ENCODE results near the gene SLC10A7. TPM values are rescaled to one million over a fixed set of nuclear protein-coding genes. Genes with fewer than 3 reads are reported as not detected.
A peak's percentile ranks its signal among the peaks of the same experiment; 100 is the strongest.

The SLC10A7 gene
- total RNA-seq, 1 donor: 9.0 TPM

GRCh38 chr4:146247356-146247755 is 274.4 kb downstream of the SLC10A7 start:
- Histone ChIP-seq H3K79me2 (ENCODE audit: insufficient read depth, low read length) (no peaks in the 10 kb centered on the region), H2AFZ (ENCODE audit: low read length) (no peak overlapping the region), H3K4me2 (ENCODE audit: insufficient read depth, low read length) (no peak overlapping the region), H3K36me3 (ENCODE audit: insufficient read depth, low read length) (no peaks in the 10 kb centered on the region), H3K9me3 (ENCODE audit: low read depth, low read length) (no peaks in the 10 kb centered on the region), H3K4me3 (ENCODE audit: insufficient read depth, low read length) (no peak overlapping the region), H3K27ac (ENCODE audit: low read depth, low read length) (no peak overlapping the region), H3K4me1 (ENCODE audit: insufficient read depth, low read length) (peaks cover 11% of the 10 kb centered on the region), H3K27me3 (ENCODE audit: insufficient read depth, low read length) (no peaks in the 10 kb centered on the region), H4K20me1 (ENCODE audit: insufficient read depth, low read length) (no peaks in the 10 kb centered on the region)
- no peak for TF ChIP-seq CTCF (IDR thresholded peaks at IDR 0.05; ENCODE audit: extremely low read depth, low read depth, low read length)
- peak; percentile 27 for DNase-seq (ENCODE audit: insufficient read length, low spot score, missing footprints)

DNA sequence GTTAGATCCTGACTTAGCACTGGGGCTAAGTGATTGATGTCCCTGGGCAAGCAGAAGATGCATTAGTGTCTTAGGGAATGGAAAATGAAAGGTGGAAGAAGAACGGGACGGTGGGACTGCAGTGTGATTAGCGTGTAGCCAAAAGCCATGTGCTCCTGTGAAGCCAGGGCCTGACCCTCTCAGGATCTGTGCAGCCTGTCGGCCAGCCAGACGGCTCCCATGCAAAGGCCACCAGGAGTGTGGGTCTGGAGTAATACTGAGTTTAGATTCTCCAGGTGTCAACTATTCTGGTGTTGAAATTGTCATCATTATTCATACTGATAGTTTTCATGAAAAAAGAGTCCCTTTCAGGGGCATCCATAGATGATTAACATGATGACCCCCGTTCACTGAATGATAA is 275.4 kb downstream of the SLC10A7 start:
- H2AFZ ChIP-seq (ENCODE audit: low read length): no peak overlapping the region

DNA sequence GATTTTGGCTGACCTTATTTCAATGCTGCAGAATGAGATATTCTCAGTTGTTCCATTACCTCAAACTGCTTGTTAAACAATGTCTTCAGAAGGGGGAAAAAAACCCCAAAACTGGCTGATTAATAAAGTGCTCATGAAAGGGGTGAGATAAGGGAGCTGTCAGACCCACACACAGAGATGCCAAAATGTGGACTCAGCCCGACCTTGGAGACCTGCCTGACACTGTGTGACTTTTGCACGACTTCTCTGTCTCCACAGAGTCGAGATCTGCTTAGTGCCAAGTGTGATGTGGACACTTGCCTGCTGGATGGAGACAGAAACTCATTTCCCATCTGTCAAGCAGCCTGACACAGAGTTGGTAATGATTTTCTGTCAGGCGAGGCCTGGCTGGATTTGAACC is 275.9 kb downstream of the SLC10A7 start:
- H3K27me3 ChIP-seq (ENCODE audit: insufficient read depth, low read length): no peaks in the 10 kb centered on the region
- H3K4me3 ChIP-seq (ENCODE audit: insufficient read depth, low read length): no peak overlapping the region
- no peak overlapping the region for H3K27ac ChIP-seq (ENCODE audit: low read depth, low read length)
- no peak overlapping the region for H3K4me2 ChIP-seq (ENCODE audit: insufficient read depth, low read length)
- H2AFZ ChIP-seq (ENCODE audit: low read length): no peak overlapping the region
- H3K79me2 ChIP-seq (ENCODE audit: insufficient read depth, low read length): no peaks in the 10 kb centered on the region
- no peaks in the 10 kb centered on the region for H3K9me3 ChIP-seq (ENCODE audit: low read depth, low read length)
- H4K20me1 ChIP-seq (ENCODE audit: insufficient read depth, low read length): no peaks in the 10 kb centered on the region
- H3K4me1 ChIP-seq (ENCODE audit: insufficient read depth, low read length): peaks cover 24% of the 10 kb centered on the region
- no peak for TF ChIP-seq CTCF (IDR thresholded peaks at IDR 0.05; ENCODE audit: extremely low read depth, low read depth, low read length)
- no peaks in the 10 kb centered on the region for H3K36me3 ChIP-seq (ENCODE audit: insufficient read depth, low read length)
- no peak for DNase-seq (ENCODE audit: insufficient read length, low spot score, missing footprints)

More for the DNA sequence above, 275.4 kb downstream of the SLC10A7 start:
- Histone ChIP-seq H3K4me3 (ENCODE audit: insufficient read depth, low read length) (no peak overlapping the region), H3K4me2 (ENCODE audit: insufficient read depth, low read length) (no peak overlapping the region), H3K27me3 (ENCODE audit: insufficient read depth, low read length) (no peaks in the 10 kb centered on the region), H3K79me2 (ENCODE audit: insufficient read depth, low read length) (no peaks in the 10 kb centered on the region), H4K20me1 (ENCODE audit: insufficient read depth, low read length) (no peaks in the 10 kb centered on the region), H3K36me3 (ENCODE audit: insufficient read depth, low read length) (no peaks in the 10 kb centered on the region), H3K27ac (ENCODE audit: low read depth, low read length) (no peak overlapping the region), H3K4me1 (ENCODE audit: insufficient read depth, low read length) (peaks cover 19% of the 10 kb centered on the region), H3K9me3 (ENCODE audit: low read depth, low read length) (no peaks in the 10 kb centered on the region)
- no peak for TF ChIP-seq CTCF (IDR thresholded peaks at IDR 0.05; ENCODE audit: extremely low read depth, low read depth, low read length)
- DNase-seq (ENCODE audit: insufficient read length, low spot score, missing footprints): no peak

DNA sequence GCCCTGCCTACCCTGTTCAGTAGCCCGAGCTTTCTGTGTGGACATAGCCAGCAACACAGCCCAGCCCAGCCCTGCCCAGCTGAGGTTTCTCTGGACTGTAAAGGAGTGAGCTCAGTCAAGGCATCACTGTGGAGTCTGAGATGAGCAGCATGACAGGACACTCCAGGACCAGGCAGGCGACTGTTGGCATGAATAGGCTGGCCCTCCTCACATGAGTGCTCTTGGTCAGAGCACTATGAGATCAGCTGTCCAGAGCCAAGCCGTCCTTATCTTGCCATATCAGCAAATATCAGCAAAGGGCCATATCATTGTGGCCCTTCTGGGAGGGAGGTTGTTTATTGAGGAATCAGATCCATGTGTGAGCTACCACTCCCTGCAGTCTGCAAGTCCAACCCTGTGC is 276.5 kb downstream of the SLC10A7 start:
- H3K4me3 ChIP-seq (ENCODE audit: insufficient read depth, low read length): no peak overlapping the region
- H3K4me2 ChIP-seq (ENCODE audit: insufficient read depth, low read length): no peak overlapping the region
- H3K36me3 ChIP-seq (ENCODE audit: insufficient read depth, low read length): no peaks in the 10 kb centered on the region
- H3K9me3 ChIP-seq (ENCODE audit: low read depth, low read length): no peaks in the 10 kb centered on the region
- DNase-seq (ENCODE audit: insufficient read length, low spot score, missing footprints): no peak
- no peaks in the 10 kb centered on the region for H4K20me1 ChIP-seq (ENCODE audit: insufficient read depth, low read length)
- H3K79me2 ChIP-seq (ENCODE audit: insufficient read depth, low read length): no peaks in the 10 kb centered on the region
- H3K27ac ChIP-seq (ENCODE audit: low read depth, low read length): no peak overlapping the region
- H3K4me1 ChIP-seq (ENCODE audit: insufficient read depth, low read length): peaks cover 24% of the 10 kb centered on the region
- H3K27me3 ChIP-seq (ENCODE audit: insufficient read depth, low read length): no peaks in the 10 kb centered on the region
- H2AFZ ChIP-seq (ENCODE audit: low read length): no peak overlapping the region
- no peak for TF ChIP-seq CTCF (IDR thresholded peaks at IDR 0.05; ENCODE audit: extremely low read depth, low read depth, low read length)
